SK-N-SH treated with all-trans-retinoic acid at 6 μM for 48 hours (cell line): ENCODE measurements around the gene SLC5A9.

Experiments
- ATAC-seq: fragments of 200-7000 bp; cut with Tn5 transposase; 3 replicates; pipeline ENCODE4 v1.9.1; 2020; ENCODE audit warnings: mild to moderate bottlenecking, moderate library complexity
- ARNTL ChIP-seq: fragments of 450-650 bp; formaldehyde crosslinking; IDR thresholded peaks from 2 replicates; pipeline ENCODE4 v1.5.0; 2020; ENCODE audit warnings: low read depth, mild to moderate bottlenecking, moderate library complexity, borderline replicate concordance
- BACH2 ChIP-seq: fragments of 250-450 bp; sonication (Bioruptor Pico); IDR thresholded peaks from 2 replicates; pipeline ENCODE4 v1.9.0; 2021; ENCODE audit warnings: mild to moderate bottlenecking, borderline replicate concordance
- CSDC2 ChIP-seq: fragments of 250-450 bp; sonication (Bioruptor Pico); IDR thresholded peaks from 2 replicates; pipeline ENCODE4 v1.5.0; 2020; ENCODE audit warnings: mild to moderate bottlenecking, moderate library complexity
- ESRRG ChIP-seq: fragments of 250-450 bp; sonication (Bioruptor Pico); IDR thresholded peaks from 2 replicates; pipeline ENCODE4 v1.6.1; 2021; ENCODE audit warnings: mild to moderate bottlenecking
- GLIS3 ChIP-seq: fragments of 250-450 bp; sonication (Bioruptor Pico); IDR thresholded peaks from 2 replicates; pipeline ENCODE4 v1.5.0; 2020; ENCODE audit warnings: mild to moderate bottlenecking, moderate library complexity
- ISL1 ChIP-seq: fragments of 250-450 bp; sonication (Bioruptor Pico); IDR thresholded peaks from 2 replicates; pipeline ENCODE4 v2.1.2; 2022; ENCODE audit warnings: mild to moderate bottlenecking, moderate library complexity
- OSR1 ChIP-seq: fragments of 250-450 bp; sonication (Bioruptor Pico); IDR thresholded peaks from 2 replicates; pipeline ENCODE4 v1.8.0; 2022; ENCODE audit warnings: moderate library complexity, mild to moderate bottlenecking, inconsistent platforms
- PATZ1 ChIP-seq: fragments of 250-450 bp; sonication (Bioruptor Pico); IDR thresholded peaks from 2 replicates; pipeline ENCODE4 v1.8.0; 2020; ENCODE audit warnings: mild to moderate bottlenecking, moderate library complexity, borderline replicate concordance
- POU6F1 ChIP-seq: fragments of 250-450 bp; sonication (Bioruptor Pico); IDR thresholded peaks from 2 replicates; pipeline ENCODE4 v1.8.0; 2021; ENCODE audit warnings: low read depth, mild to moderate bottlenecking, moderate library complexity, borderline replicate concordance
- PPARA ChIP-seq: fragments of 250-450 bp; sonication (Bioruptor Pico); IDR thresholded peaks from 2 replicates; pipeline ENCODE4 v1.5.0; 2020; ENCODE audit warnings: mild to moderate bottlenecking, borderline replicate concordance
- RARB ChIP-seq: fragments of 250-450 bp; sonication (Bioruptor Pico); IDR thresholded peaks from 2 replicates; pipeline ENCODE4 v1.8.0; 2021; ENCODE audit warnings: mild to moderate bottlenecking, moderate library complexity
- SNAI2 ChIP-seq: fragments of 250-450 bp; sonication (Bioruptor Pico); IDR thresholded peaks from 2 replicates; pipeline ENCODE4 v1.5.0; 2020; ENCODE audit warnings: mild to moderate bottlenecking, moderate library complexity
- TOX ChIP-seq: fragments of 250-450 bp; sonication (Bioruptor Pico); IDR thresholded peaks from 2 replicates; pipeline ENCODE4 v1.8.0; 2021; ENCODE audit warnings: mild to moderate bottlenecking, moderate library complexity, borderline replicate concordance
- ZC3H10 ChIP-seq: fragments of 250-450 bp; sonication (Bioruptor Pico); IDR thresholded peaks from 2 replicates; pipeline ENCODE4 v1.5.1; 2021; ENCODE audit warnings: mild to moderate bottlenecking, moderate library complexity
- ZFP30 ChIP-seq: fragments of 450-650 bp; formaldehyde crosslinking; IDR thresholded peaks from 2 replicates; pipeline ENCODE4 v1.5.0; 2022; ENCODE audit warnings: mild to moderate bottlenecking, moderate library complexity
- ZNF565 ChIP-seq: fragments of 450-650 bp; formaldehyde crosslinking; conservative IDR thresholded peaks from 2 replicates; pipeline ENCODE4 v1.5.0; 2020; ENCODE audit warnings: low read depth, mild to moderate bottlenecking, moderate library complexity
- ZNF70 ChIP-seq: fragments of 450-650 bp; formaldehyde crosslinking; IDR thresholded peaks from 2 replicates; pipeline ENCODE4 v1.5.0; 2020; ENCODE audit warnings: mild to moderate bottlenecking, moderate library complexity
- ZNF8 ChIP-seq: fragments of 450-650 bp; formaldehyde crosslinking; IDR thresholded peaks from 2 replicates; pipeline ENCODE4 v1.5.0; 2020; ENCODE audit warnings: mild to moderate bottlenecking, moderate library complexity
- TF ChIP-seq, protein P1 (sequence below): fragments of 250-450 bp; sonication (Bioruptor Pico); IDR thresholded peaks from 2 replicates; pipeline ENCODE4 v1.5.1; 2021; ENCODE audit warnings: mild to moderate bottlenecking, moderate library complexity
- TF ChIP-seq, protein P2 (sequence below): fragments of 250-450 bp; sonication (Bioruptor Pico); IDR thresholded peaks from 2 replicates; pipeline ENCODE4 v1.5.1; 2020; ENCODE audit warnings: low read depth, mild to moderate bottlenecking, moderate library complexity
- TF ChIP-seq, protein P3 (sequence below): fragments of 250-450 bp; sonication (Bioruptor Pico); IDR thresholded peaks from 2 replicates; pipeline ENCODE4 v1.5.0; 2020; ENCODE audit warnings: mild to moderate bottlenecking, moderate library complexity

The SLC5A9 gene

DNA sequence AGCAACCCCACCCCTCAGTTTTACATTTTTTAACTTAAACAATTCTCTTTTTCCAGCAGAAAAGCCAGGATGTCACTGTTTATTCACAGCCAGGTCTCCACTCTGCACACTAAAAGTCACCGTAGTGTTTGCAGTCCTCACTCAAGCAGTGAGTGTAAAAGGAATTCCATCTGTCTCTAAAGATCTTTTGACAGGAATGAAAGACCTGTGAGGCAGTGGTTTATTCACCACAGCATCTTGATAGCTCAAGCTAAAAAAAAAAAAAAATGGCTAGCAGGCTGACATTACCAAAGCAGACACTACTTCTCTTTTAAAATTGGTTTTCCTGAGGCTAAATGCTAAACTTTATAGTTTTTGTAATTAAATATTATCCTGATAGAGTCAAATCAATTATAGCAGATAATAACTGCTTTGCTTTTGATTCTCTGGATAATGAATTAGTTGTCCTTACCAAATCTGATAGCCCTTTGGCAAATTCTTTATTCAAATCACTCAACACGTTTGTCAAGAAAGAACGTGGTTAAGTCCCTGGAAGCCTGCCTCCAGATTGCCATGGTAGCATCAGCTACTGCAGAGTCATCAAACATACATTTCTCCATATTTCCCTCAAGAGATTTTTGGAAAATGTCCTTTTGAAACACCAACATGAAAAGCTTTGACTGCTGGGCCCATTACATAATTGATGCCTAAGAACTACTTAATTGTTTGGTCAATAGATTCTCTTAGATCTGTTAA, 22.2 kb upstream of the SLC5A9 start:
- ATAC-seq: no peak
- no peak for TF ChIP-seq RARB

DNA sequence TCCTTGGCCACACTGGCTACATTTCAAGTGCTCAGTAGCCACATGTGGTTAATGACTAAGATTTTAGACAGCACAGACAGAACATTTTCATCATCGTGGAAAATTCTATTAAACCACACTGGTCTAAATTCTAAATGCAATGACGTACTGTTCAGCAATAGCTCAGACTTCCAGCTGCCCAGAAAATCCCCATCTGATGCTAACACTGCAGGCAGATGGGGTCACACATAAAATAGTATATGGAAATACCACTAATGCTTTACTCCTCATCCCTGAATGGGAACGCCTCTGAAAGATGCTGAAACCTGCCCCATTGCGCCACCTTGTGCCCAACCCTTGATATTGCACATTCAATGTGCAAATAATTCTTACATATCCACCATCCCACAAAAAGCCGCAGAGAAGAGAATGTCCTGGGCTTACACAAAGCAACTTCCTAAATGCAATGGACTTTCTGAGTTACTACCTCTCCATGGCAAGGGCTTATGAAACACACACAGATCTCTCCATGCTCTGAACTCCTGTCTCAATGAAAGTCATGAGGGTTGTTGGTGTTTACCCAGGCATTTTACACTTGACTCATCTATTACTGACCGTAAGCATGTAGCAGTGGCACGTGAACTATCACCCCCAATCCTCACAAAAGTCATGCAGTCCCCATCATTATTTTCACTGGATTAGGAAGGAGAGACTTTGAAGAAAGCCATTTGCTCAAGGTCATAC, 20.3 kb upstream of the SLC5A9 start:
- peak; percentile 89 for ATAC-seq
- TF ChIP-seq GLIS3 (CRISPR knock-in tag) (no peak), POU6F1 (CRISPR knock-in tag) (no peak), ZNF70 (CRISPR knock-in tag) (no peak), PATZ1 (CRISPR knock-in tag) (no peak), PPARA (CRISPR knock-in tag) (no peak), ISL1 (no peak), RARB (no peak), TOX (CRISPR knock-in tag) (no peak), CSDC2 (CRISPR knock-in tag) (no peak), SNAI2 (no peak), OSR1 (CRISPR knock-in tag) (no peak)
- TF ChIP-seq, protein P1, sequence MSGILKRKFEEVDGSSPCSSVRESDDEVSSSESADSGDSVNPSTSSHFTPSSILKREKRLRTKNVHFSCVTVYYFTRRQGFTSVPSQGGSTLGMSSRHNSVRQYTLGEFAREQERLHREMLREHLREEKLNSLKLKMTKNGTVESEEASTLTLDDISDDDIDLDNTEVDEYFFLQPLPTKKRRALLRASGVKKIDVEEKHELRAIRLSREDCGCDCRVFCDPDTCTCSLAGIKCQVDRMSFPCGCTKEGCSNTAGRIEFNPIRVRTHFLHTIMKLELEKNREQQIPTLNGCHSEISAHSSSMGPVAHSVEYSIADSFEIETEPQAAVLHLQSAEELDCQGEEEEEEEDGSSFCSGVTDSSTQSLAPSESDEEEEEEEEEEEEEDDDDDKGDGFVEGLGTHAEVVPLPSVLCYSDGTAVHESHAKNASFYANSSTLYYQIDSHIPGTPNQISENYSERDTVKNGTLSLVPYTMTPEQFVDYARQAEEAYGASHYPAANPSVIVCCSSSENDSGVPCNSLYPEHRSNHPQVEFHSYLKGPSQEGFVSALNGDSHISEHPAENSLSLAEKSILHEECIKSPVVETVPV: no peak

DNA sequence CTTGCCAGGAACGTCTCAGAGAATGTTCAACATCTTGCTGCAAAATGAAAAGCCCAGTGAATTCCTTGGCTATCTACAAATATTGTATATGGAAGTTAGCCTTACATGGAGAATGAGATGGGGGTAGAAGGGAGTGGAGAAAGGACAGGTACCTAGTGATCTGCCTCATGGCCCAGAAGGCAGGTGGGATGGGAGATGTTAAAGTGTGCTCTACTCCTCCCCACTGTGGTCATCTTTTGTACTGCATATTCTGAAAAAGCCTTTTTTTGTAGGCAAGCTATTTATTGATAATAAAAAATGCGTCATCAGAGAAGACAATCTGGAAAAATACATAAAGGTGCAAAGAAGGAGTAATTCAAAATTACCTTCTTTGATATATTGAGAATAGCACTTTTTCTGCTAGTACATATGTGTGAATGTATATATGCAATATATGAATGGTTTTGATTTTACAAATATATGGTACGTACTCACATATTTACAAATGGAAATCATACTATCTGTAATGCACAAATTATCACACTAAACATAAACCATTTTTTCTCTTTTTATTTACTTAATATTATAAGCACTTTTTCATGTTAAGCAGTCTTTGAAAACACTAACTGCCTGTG, 19.1 kb upstream of the SLC5A9 start:
- TF ChIP-seq ARNTL (CRISPR knock-in tag) (no peak), ZC3H10 (CRISPR knock-in tag) (no peak), ESRRG (CRISPR knock-in tag) (no peak), ZNF8 (CRISPR knock-in tag) (no peak), ZNF565 (CRISPR knock-in tag) (no peak), PPARA (CRISPR knock-in tag) (no peak), BACH2 (CRISPR knock-in tag) (no peak), ZFP30 (no peak), TOX (CRISPR knock-in tag) (no peak), SNAI2 (no peak), PATZ1 (CRISPR knock-in tag) (no peak), ZNF70 (CRISPR knock-in tag) (no peak), OSR1 (CRISPR knock-in tag) (no peak), CSDC2 (CRISPR knock-in tag) (no peak), GLIS3 (CRISPR knock-in tag) (no peak)
- TF ChIP-seq, protein P1: no peak
- TF ChIP-seq, protein P2, sequence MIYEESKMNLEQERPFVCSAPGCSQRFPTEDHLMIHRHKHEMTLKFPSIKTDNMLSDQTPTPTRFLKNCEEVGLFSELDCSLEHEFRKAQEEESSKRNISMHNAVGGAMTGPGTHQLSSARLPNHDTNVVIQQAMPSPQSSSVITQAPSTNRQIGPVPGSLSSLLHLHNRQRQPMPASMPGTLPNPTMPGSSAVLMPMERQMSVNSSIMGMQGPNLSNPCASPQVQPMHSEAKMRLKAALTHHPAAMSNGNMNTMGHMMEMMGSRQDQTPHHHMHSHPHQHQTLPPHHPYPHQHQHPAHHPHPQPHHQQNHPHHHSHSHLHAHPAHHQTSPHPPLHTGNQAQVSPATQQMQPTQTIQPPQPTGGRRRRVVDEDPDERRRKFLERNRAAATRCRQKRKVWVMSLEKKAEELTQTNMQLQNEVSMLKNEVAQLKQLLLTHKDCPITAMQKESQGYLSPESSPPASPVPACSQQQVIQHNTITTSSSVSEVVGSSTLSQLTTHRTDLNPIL (CRISPR knock-in tag): no peak
- TF ChIP-seq, protein P3, sequence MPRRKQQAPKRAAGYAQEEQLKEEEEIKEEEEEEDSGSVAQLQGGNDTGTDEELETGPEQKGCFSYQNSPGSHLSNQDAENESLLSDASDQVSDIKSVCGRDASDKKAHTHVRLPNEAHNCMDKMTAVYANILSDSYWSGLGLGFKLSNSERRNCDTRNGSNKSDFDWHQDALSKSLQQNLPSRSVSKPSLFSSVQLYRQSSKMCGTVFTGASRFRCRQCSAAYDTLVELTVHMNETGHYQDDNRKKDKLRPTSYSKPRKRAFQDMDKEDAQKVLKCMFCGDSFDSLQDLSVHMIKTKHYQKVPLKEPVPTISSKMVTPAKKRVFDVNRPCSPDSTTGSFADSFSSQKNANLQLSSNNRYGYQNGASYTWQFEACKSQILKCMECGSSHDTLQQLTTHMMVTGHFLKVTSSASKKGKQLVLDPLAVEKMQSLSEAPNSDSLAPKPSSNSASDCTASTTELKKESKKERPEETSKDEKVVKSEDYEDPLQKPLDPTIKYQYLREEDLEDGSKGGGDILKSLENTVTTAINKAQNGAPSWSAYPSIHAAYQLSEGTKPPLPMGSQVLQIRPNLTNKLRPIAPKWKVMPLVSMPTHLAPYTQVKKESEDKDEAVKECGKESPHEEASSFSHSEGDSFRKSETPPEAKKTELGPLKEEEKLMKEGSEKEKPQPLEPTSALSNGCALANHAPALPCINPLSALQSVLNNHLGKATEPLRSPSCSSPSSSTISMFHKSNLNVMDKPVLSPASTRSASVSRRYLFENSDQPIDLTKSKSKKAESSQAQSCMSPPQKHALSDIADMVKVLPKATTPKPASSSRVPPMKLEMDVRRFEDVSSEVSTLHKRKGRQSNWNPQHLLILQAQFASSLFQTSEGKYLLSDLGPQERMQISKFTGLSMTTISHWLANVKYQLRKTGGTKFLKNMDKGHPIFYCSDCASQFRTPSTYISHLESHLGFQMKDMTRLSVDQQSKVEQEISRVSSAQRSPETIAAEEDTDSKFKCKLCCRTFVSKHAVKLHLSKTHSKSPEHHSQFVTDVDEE: no peak
- TF ChIP-seq, all 23 proteins: peak for 0
- ATAC-seq: peak; percentile 79
